Activated T-cell treated with anti-CD3 and anti-CD28 coated beads, Interleukin-2, amount 50 U/mL, for 72 hours (primary cell): ENCODE measurements around the gene ZNF618. TPM values are rescaled to one million over a fixed set of nuclear protein-coding genes. Genes with fewer than 3 reads are reported as not detected.

ENCODE experiments used
- ATAC-seq, 2 donors: fragments of 150-1000 bp; cut with Tn5 transposase; replicated peaks in 1 of 2; 2 replicates each; pipeline ENCODE4 v1.10.0; 2021; ENCODE audit warnings: moderate library complexity in 2 of 2, mild to moderate bottlenecking in 1 of 2
- DNase-seq, 2 donors: peaks; one replicate each; pipeline ENCODE4 v3.0.0; 2021 to 2022; ENCODE audit warnings: mixed read lengths in 1 of 2
- H3K27ac Mint-ChIP-seq: one replicate; pipeline ENCODE4 v1.8.0; 2022; ENCODE audit warnings: mild to moderate bottlenecking, moderate library complexity, mixed read lengths
- H3K27me3 Mint-ChIP-seq: one replicate; pipeline ENCODE4 v1.8.0; 2022; ENCODE audit warnings: low read depth, mixed read lengths
- H3K36me3 Mint-ChIP-seq, 2 donors: one replicate each; pipeline ENCODE4 v1.8.0; 2022; ENCODE audit warnings: mixed read lengths in 2 of 2, mild to moderate bottlenecking in 1 of 2; ENCODE audit not compliant: insufficient read depth in 2 of 2
- H3K4me1 Mint-ChIP-seq: one replicate; pipeline ENCODE4 v1.8.0; 2022; ENCODE audit warnings: low read depth, mixed read lengths
- H3K4me3 Mint-ChIP-seq, 2 donors: one replicate each; pipeline ENCODE4 v1.8.0; 2022; ENCODE audit warnings: mild to moderate bottlenecking in 2 of 2, mixed read lengths in 2 of 2, moderate library complexity in 2 of 2
- H3K9me3 Mint-ChIP-seq, 2 donors: one replicate each; pipeline ENCODE4 v1.8.0; 2022; ENCODE audit warnings: mixed read lengths in 2 of 2
- total RNA-seq, 2 donors: library from RNA; stranded (reverse); gene quantifications; one replicate each; pipeline ENCODE4 v1.2.3, GENCODE V29; 2022

ZNF618 gene
- total RNA-seq, 2 donors from 2014 or later, result 0.23 to 0.62 TPM

DNA sequence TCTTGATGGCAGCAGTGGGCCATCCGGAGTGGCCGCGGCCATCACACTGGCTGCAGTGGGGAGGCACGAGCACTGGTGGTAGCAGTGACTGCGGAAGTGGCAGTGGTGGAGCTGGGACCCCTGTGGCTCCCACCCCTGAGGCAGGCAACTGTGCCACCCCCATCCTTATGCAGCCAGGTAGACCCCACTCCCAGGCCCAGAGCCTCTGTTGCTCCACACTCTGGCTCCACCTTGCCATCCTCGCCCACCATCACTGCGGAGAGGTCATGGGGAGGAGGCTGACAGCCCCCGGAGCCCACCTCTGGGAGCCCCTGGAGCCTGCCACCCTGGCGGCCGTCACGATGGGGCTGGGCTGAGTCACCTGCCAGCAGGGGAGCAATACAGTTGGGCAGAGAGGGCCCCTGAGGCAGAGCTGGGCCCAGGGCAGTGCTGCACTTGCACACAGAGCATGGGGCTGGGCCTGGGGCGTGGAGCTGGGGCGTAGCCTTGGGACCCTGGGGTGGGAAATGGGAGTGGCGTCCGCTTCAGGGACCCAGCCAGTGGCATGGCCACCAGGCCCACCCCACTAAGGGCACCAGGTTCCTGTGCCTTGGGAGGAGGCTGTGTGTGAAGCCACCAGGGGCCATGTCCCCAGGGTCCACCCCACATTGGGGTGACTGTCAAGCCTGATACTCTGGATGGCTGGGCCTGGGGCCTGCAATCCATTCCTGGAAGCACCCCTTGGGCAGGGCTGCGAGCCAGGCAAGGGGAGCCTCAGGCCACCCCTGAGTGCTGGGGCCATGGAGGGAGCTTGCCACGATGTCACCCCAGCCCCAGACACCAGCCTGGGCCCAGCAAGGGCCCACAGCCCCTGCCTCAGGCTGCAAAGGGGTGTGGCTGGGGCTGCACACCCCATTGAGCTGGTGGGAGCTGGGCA is 194.3 kb downstream of the ZNF618 start:
- no peak for ATAC-seq
- peaks cover 13% of the 10 kb centered on the region for H3K27me3 Mint-ChIP-seq

DNA sequence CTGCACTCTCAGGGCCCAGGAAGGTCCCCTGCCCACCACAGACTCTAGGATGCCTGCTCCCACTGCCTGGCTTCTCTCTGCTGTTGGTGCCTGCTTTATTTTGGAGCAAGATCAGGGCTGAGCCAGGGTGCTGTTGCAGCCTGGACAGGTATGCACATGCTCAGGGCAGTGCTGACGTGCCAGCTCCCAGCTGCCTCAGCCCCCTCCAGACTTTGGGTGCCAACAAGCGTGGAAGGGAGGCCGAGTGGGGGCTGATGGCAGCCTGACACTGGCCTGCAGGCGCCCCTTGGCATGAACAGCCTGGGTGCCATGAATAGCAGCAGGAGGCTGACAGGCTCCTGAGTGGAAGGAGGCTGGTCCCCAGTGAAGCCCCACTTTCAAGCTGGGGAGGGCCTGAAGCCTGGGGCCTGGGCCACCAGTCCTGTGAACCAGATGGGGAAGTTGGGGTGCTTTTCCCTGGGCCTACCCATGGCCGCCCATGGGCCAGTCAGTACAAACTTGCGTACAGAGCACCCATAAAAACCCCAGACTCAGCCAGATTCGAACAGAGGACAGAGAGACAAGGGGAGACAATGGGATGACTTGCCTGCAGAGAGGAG is 195.2 kb downstream of the ZNF618 start:
- Mint-ChIP-seq H3K4me1 (no peaks in the 10 kb centered on the region), H3K27ac (no peak overlapping the region), H3K27me3 (peaks cover 22% of the 10 kb centered on the region), H3K9me3 (no peaks in the 10 kb centered on the region), H3K4me3 (no peak overlapping the region), H3K36me3 (no peaks in the 10 kb centered on the region)
- ATAC-seq (no peak), DNase-seq (no peak)

More for the DNA sequence above, 194.3 kb downstream of the ZNF618 start:
- Mint-ChIP-seq H3K4me3 (no peak overlapping the region), H3K36me3 (no peaks in the 10 kb centered on the region), H3K27ac (no peak overlapping the region), H3K9me3 (no peaks in the 10 kb centered on the region), H3K4me1 (no peaks in the 10 kb centered on the region)
- DNase-seq, result no peak

DNA sequence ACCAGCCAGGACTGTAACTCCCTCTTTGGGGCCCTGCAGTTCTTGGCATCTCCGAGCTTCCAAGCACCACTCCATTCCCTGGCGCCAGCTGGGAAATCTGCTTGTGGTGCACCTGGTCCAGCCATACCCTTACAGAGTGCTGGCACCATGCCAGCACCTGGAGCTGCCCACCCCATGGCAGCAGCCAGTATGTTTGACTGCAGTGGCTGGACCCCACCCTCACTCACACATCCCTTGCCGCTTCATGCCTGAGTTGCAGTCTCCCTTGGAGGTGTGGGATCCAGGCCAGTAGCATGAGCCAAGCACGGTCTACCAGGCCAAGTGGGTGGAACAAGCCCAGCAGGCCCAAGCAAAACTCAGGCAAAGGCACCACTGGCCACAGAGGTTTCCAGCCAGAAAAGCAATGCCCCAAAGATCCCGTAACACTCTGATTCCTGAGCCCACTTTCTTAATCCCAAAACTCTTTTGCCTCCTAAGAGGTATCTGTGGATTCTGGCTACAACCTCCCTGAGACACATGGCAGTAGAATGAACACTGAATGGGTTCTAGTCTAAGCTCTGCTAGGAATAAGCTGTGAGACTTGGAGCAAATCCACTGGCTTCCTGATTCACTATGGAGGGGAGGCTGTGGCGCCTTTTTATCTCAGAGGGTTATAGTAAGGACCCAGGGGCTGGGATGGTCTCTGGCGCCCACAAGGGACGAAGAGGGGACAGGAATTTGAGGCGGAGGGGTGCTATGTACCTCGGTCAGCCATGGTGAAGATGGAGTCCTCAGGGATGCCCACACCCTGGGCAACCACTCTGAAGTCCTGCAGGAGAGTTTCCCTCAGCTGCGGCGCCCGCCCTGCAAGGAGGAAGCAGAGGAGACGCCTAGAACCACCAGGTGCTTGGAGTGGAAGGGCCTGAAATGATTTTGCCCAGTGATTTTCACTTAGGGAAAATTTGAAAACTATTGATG is 196.4 kb downstream of the ZNF618 start:
- Mint-ChIP-seq H3K9me3 (no peaks in the 10 kb centered on the region), H3K27ac (no peak overlapping the region), H3K27me3 (peaks cover 32% of the 10 kb centered on the region), H3K4me3 (no peak overlapping the region), H3K36me3 (no peaks in the 10 kb centered on the region), H3K4me1 (no peaks in the 10 kb centered on the region)
- no peak for ATAC-seq
- DNase-seq, result no peak

DNA sequence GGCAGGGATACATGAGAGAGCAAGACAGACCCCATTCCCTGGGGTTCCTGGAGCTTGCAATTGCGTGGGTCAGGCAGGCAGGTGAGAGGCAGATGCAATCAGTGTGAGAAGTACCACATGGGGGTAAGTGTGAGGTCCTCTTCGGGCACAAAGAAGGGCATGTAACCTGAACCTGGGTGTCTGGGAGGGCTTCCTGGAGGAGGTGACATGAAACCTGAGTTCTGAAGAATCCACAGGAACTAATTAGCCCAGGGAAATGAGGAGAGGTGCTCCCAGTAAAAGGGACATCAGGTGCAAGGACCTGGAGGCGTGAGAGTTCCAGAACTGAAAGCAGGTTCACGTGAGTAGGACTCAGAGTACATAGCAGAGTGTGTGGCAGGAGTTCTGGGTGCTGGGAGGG is 199.5 kb downstream of the ZNF618 start:
- Mint-ChIP-seq H3K4me3 (no peak overlapping the region), H3K4me1 (no peaks in the 10 kb centered on the region), H3K27me3 (peaks cover 32% of the 10 kb centered on the region), H3K9me3 (no peaks in the 10 kb centered on the region), H3K27ac (no peak overlapping the region), H3K36me3 (no peaks in the 10 kb centered on the region)
- DNase-seq (no peak), ATAC-seq (no peak)

DNA sequence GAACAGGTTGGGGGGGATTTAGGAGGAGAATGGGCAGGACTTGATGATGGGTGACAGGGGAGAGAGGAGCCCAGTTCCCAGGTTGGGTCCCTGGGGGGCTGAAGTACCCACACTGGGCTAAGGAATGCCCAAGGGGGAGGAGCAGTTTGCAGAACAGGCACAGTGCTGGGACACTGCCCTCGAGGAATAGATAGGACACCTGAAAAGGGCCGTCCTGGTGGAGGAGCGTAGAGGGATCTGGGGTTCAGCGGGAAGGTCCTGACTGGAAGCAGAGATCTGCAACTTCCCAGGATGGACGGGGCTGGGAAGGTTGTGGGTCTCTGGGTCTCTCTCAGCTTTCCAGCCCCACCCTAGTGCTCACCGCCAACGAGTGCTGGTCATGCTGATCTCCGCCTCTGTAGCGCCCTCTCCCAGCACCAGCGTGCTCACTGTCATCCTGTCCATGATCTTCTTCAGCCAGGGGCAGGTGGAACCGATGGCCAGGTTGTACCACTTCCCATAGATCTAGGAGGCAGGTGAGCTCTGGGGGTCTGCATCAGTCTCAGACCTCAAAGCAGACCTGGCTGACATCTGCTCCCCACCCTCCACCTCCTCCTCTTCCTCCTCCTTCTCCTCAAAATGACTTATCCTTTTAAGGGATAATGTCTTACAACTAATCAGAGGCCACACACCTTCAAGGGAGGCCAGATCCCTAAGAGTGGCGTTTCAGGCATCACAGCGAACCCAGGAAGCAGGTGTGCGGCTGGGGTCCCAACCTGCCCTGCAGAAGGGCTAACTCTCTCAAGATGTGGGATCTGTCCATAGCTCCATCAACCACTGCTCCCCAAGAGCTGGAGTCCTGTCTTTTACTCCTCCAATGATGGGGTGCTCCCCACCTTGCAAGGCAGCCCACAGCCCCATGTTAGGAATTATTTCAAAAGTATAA is 200.4 kb downstream of the ZNF618 start:
- no peak for DNase-seq
- no peaks in the 10 kb centered on the region for H3K36me3 Mint-ChIP-seq
- H3K4me3 Mint-ChIP-seq, result no peak overlapping the region
- H3K4me1 Mint-ChIP-seq, result no peaks in the 10 kb centered on the region
- peaks cover 32% of the 10 kb centered on the region for H3K27me3 Mint-ChIP-seq
- H3K9me3 Mint-ChIP-seq, result no peaks in the 10 kb centered on the region
- H3K27ac Mint-ChIP-seq, result no peak overlapping the region
- ATAC-seq, result no peak

DNA sequence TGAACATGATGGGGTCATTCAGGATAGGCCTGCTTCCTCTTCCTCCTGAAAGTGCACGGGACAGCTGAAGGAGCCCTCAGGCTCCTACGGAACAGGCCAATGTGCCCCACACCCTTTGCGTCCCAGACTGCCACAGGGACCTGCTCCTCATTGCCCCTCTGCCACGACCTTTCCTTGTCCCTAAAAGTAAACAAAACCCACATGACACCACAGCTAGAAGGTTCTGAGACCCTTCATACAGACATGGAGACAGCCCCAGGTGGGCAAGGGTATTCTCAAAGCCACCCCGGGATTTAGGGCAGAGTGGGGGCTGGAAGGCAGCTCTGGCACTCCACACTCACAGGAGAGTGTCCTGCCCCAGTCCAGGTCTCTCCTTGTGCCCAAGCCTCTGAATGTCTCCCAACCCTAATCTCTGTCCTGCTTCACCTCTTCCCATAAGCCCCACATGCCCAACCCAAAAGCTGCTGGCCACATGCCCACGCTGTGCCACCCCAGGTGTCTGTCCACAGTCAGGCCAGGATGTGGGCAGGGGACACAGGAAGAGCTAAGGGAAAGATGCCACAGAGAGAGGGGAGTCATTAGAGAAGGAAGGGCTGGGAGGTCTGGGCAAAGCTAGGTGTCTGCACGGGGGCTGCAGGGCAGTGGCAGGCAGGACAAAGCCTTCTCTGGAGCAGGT is 201.2 kb downstream of the ZNF618 start:
- Mint-ChIP-seq H3K36me3 (no peaks in the 10 kb centered on the region), H3K4me3 (no peak overlapping the region), H3K9me3 (no peaks in the 10 kb centered on the region), H3K4me1 (no peaks in the 10 kb centered on the region), H3K27me3 (peaks cover 32% of the 10 kb centered on the region), H3K27ac (no peak overlapping the region)
- DNase-seq (no peak), ATAC-seq (no peak)

DNA sequence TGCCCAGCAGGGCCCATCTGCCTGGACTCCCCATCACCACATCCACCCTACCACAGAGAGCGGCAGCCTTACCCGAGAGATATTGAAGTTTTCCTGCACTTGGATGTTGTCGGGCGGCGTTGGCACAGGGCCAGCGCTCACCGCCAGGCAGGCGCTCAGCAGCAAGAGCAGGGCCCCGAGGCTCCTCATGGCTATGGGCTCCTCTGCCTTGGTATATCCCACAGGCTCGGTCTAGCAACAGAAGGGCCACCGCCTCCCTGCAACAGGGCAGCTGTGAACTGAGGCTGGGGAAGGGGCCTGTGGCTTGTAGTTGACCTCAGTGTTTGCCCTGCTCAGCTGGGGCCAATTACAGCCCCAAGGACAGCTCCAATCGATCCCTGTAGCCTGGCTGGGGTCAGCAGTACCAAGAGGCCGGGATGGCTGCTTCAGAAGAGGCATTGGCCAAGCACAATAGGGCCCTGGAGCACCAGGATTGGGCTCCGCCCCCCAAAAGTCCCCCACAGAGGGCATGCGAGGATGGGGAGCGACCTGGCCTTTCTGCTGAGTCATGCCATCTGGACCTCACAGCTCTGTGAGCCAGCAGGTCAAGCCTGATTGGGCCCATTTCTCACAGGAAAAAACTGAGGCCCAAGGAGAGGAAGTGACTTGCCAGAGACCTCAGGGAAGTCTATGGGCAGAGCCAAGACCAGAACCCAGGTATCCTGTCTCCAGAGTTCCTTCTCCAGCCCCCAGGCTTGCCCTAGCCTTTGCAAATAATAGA is 202.1 kb downstream of the ZNF618 start, which contains the start of gene AMBP:
AMBP (minus strand) TSS at position 280 of the 760 bp plus-strand sequence; CDS start at position 189, 91 bp downstream.
- ATAC-seq (no peak), DNase-seq (no peak)
- Mint-ChIP-seq H3K36me3 (no peaks in the 10 kb centered on the region), H3K9me3 (no peaks in the 10 kb centered on the region), H3K27ac (no peak within 1 kb of the TSS), H3K4me1 (no peaks in the 10 kb centered on the region), H3K4me3 (no peak within 1 kb of the TSS), H3K27me3 (peaks cover 32% of the 10 kb centered on the region)

DNA sequence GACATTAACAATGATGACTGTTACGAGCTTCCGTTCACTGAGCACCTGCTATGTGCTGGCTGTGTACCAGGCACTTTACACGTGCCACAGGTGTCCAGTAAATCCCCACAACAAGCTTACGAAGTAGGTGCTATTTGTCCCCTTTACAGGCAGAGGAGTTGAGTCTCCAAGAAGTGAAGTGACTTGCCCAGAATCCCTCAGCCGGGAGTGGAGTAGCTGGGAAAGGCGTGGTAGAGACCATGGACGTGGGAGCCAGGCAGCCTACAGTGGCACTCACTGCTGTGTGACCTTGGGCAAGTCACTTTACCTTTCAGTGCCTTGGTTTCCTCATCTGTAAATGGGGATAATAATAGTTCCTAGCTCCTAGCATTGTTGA is 202.7 kb downstream of the ZNF618 start:
- Mint-ChIP-seq H3K9me3 (no peaks in the 10 kb centered on the region), H3K36me3 (no peaks in the 10 kb centered on the region), H3K4me3 (no peak overlapping the region), H3K4me1 (no peaks in the 10 kb centered on the region), H3K27ac (no peak overlapping the region), H3K27me3 (peaks cover 32% of the 10 kb centered on the region)
- ATAC-seq (no peak), DNase-seq (no peak)

DNA sequence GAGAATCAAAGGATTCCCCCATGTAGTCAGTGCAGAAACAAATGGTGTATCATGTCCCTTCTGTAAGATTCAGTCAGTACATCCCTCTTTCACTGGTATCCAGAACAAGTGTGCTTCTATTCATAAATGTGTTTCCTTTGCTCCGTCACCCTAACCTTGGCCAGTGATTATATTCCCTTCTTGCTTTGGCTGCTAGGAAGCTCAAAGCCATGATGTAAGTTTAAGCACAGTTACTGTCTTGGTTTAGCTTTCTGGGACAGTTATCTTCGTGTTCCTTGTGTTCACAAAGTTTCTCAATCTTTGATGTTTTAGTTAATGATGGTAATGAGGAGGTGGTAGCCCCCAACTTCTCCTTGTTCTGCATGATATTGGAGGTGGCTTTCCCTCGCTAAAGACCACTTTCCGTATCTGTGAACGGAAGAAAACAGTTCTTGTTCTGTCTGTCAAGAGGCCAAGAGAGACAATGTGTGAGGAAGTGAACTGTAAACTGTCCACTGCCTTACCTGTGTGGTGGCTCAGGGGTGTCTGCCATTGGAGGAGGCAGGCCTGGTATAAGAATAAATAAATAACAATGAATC is 204.2 kb downstream of the ZNF618 start:
- H3K9me3 Mint-ChIP-seq, result no peaks in the 10 kb centered on the region
- no peaks in the 10 kb centered on the region for H3K36me3 Mint-ChIP-seq
- DNase-seq, result no peak
- H3K4me1 Mint-ChIP-seq, result no peaks in the 10 kb centered on the region
- peaks cover 21% of the 10 kb centered on the region for H3K27me3 Mint-ChIP-seq
- no peak overlapping the region for H3K27ac Mint-ChIP-seq
- ATAC-seq, result no peak
- no peak overlapping the region for H3K4me3 Mint-ChIP-seq

DNA sequence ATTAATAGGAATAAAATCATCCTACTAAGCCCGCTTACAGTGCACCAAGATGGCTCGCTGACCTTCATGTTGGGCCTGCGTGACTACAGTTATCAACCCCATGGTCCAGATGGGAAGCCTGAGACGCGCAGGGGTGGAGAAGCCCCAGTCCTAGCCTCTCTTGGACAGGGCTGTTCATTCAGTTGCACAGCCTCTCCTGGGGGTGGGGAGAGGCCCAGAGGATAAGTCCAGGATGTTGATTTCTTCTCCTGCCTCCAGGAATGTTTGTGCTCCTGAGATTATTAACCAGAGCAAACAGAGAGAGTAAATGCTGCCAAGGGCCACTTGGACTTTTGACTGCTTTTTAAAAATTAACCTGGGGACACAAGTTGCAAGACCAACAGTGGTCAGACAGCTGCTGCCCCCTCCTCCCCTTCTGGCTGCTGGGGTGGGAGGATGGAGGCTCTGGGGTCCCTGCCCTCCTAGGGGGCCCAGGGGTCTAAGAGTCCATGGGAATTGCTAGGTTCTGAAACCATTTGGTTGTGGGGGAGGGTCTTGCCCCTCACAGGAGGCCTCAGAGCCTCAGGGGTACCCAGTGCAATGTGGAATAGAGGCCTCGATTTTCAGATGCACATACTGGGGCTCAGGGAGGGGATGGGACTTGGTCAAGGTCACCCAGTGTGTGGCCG is 204.8 kb downstream of the ZNF618 start:
- no peaks in the 10 kb centered on the region for H3K4me1 Mint-ChIP-seq
- peaks cover 15% of the 10 kb centered on the region for H3K27me3 Mint-ChIP-seq
- H3K9me3 Mint-ChIP-seq, result no peaks in the 10 kb centered on the region
- ATAC-seq (no peak), DNase-seq (no peak)
- no peaks in the 10 kb centered on the region for H3K36me3 Mint-ChIP-seq
- no peak overlapping the region for H3K27ac Mint-ChIP-seq
- no peak overlapping the region for H3K4me3 Mint-ChIP-seq
